Measurements from ENCODE around the gene SHB. TPM values are rescaled to one million over a fixed set of nuclear protein-coding genes. Genes with fewer than 3 reads are reported as not detected.

The SHB gene
- total and polyA plus RNA-seq, 2 of the 8 experiments (the other 6 are each of a cell fraction or from before 2014, with no cell fraction given) = 4.1 to 12.6 TPM

GRCh38 chr9:37995348-37995737 lies 73.7 kb downstream of the SHB start (continued):
- TF ChIP-seq CHD7 (IDR thresholded peaks at IDR 0.05; ENCODE audit: insufficient replicate concordance, low read length) = no peak
- no peak for TF ChIP-seq NANOG (IDR thresholded peaks at IDR 0.05; ENCODE audit: insufficient read depth, low read depth, low read length, poor library complexity, severe bottlenecking)
- TF ChIP-seq ASH2L (IDR thresholded peaks at IDR 0.05; ENCODE audit: low read length) = no peak
- TF ChIP-seq SP1 (IDR thresholded peaks at IDR 0.05; ENCODE audit: low read depth, low read length) = no peak
- no peak for TF ChIP-seq TBP (IDR thresholded peaks at IDR 0.05; ENCODE audit: low read depth, low read length)
- no peak for TF ChIP-seq EGR1 (IDR thresholded peaks at IDR 0.05; ENCODE audit: borderline replicate concordance, low read depth, low read length)
- TF ChIP-seq SIN3A (conservative IDR thresholded peaks at IDR 0.05 in 1 of 2, IDR thresholded peaks at IDR 0.05 in 1 of 2; ENCODE audit: low read depth in 1 of 2, low read length in 2 of 2) = no peak
- TF ChIP-seq TAF1 (IDR thresholded peaks at IDR 0.05; ENCODE audit: low read depth, low read length) = no peak
- TF ChIP-seq GTF2F1 (IDR thresholded peaks at IDR 0.05; ENCODE audit: borderline replicate concordance, low read depth, low read length) = no peak
- no peak for TF ChIP-seq SIX5 (IDR thresholded peaks at IDR 0.05; ENCODE audit: low read depth, low read length)
- no peak for TF ChIP-seq GABPA (IDR thresholded peaks at IDR 0.05; ENCODE audit: borderline replicate concordance, insufficient read depth, low read length)
- no peak for TF ChIP-seq BACH1 (IDR thresholded peaks at IDR 0.05; ENCODE audit: low read length)
- no peak for TF ChIP-seq PHF8 (conservative IDR thresholded peaks at IDR 0.05; ENCODE audit: low read depth, low read length)
